ENCODE data around the gene GIGYF2. TPM values are rescaled to one million over a fixed set of nuclear protein-coding genes. Genes with fewer than 3 reads are reported as not detected.

GIGYF2 gene
- total and polyA plus RNA-seq, 2 of the 13 experiments (the other 11 are each of a cell fraction or from before 2014, with no cell fraction given), result 44.9 to 73.5 TPM

GRCh38 chr2:232860593-232861241 lies 163.6 kb downstream of the GIGYF2 start (continued):
- TF ChIP-seq ZBTB7B (CRISPR knock-in tag; IDR thresholded peaks at IDR 0.05) (0 out of 2 replicates have a peak, but pooled peaks have one; percentile 32), HNRNPH1 (optimal IDR thresholded peaks at IDR 0.05; ENCODE audit: low read depth, low read length) (no peak), PHF20 (CRISPR knock-in tag; IDR thresholded peaks at IDR 0.05) (no peak), ZSCAN20 (CRISPR knock-in tag; IDR thresholded peaks at IDR 0.05; ENCODE audit: borderline replicate concordance) (no peak), CEBPB (IDR thresholded peaks at IDR 0.05; ENCODE audit: borderline replicate concordance, low read depth, low read length) (peak; percentile 45; the same call in 1 of the 2 replicates), LRRFIP1 (CRISPR knock-in tag; conservative IDR thresholded peaks at IDR 0.05) (no peak), ZNF441 (CRISPR knock-in tag; IDR thresholded peaks at IDR 0.05; ENCODE audit: borderline replicate concordance) (no peak), ZHX2 (IDR thresholded peaks at IDR 0.05; ENCODE audit: low read depth) (no peak), ZHX2 (CRISPR knock-in tag; IDR thresholded peaks at IDR 0.05; ENCODE audit: borderline replicate concordance) (no peak), ZFX (CRISPR knock-in tag; IDR thresholded peaks at IDR 0.05; ENCODE audit: low read depth) (no peak), ZXDC (CRISPR knock-in tag; IDR thresholded peaks at IDR 0.05) (no peak), TFDP1 (CRISPR knock-in tag; IDR thresholded peaks at IDR 0.05; ENCODE audit: borderline replicate concordance) (no peak; the same call in 1 of the 2 replicates), RELA (CRISPR knock-in tag; IDR thresholded peaks at IDR 0.05) (no peak), FOXP4 (CRISPR knock-in tag; IDR thresholded peaks at IDR 0.05) (peak; percentile 62; the same call in 1 of the 2 replicates)
